Transverse colon (tissue), 4 donors: ENCODE data around the gene WDSUB1.

Source experiments
- CTCF ChIP-seq, 5 experiments: fragments of 200-600 bp in 3 of 5; fragments of 450-650 bp in 2 of 5; sonication (generic) in 3 of 5; IDR thresholded peaks; 1 replicate in 2 of 5; 2 replicates in 3 of 5; pipeline ENCODE4 v1.5.1; 2016 to 2017; ENCODE audit warnings: antibody characterized with exemption in 5 of 5, inconsistent platforms in 3 of 5, mild to moderate bottlenecking in 2 of 5, moderate library complexity in 1 of 5
- POLR2A ChIP-seq: fragments of 450-650 bp; IDR thresholded peaks from one replicate; pipeline ENCODE4 v1.6.1; 2016; ENCODE audit warnings: antibody characterized with exemption, mild to moderate bottlenecking, moderate library complexity
- POLR2AphosphoS5 ChIP-seq, 3 donors: sonication (generic); formaldehyde crosslinking; IDR thresholded peaks; one replicate each; pipeline ENCODE4 v1.6.1; 2016; ENCODE audit warnings: antibody characterized with exemption in 3 of 3

- TF ChIP-seq CTCF (IDR thresholded peaks at IDR 0.05) (no peak), POLR2A (no peak), POLR2AphosphoS5 (IDR thresholded peaks at IDR 0.05) (no peak)
Measured at GRCh38 chr2:159217676-159218075, 68.8 kb downstream of the WDSUB1 start.
